GM21723 (cell line): ENCODE data around the gene IKBIP.
"Not testable (repeated sequence)": the region's sequence is repeated elsewhere in the genome, so short reads cannot be mapped to it uniquely, and the experiment has no call there.

ENCODE experiments used
- ATAC-seq: cut with Tn5 transposase; IDR thresholded peaks from one replicate; pipeline ENCODE4 v1.9.1; 2021; ENCODE audit warnings: mild to moderate bottlenecking, moderate library complexity; ENCODE audit not compliant: unreplicated experiment

Gene IKBIP

GRCh38 chr12:98644712-98645571 lies at the start of gene IKBIP, which contains the start of gene APAF1:
IKBIP (minus strand) TSS chr12:98644788; CDS start chr12:98644701, 87 bp downstream.
APAF1 (plus strand) TSS chr12:98645290; CDS start chr12:98648360, 3,070 bp downstream.
- peak; percentile 89 for ATAC-seq

GRCh38 chr12:98691351-98691750 lies 46.8 kb upstream of the IKBIP start:
- no peak for ATAC-seq

GRCh38 chr12:98686603-98687002 lies 42.0 kb upstream of the IKBIP start:
- ATAC-seq = no peak

GRCh38 chr12:98684199-98684598 lies 39.6 kb upstream of the IKBIP start:
- ATAC-seq = no peak

- ATAC-seq = no peak
Measured at GRCh38 chr12:98679611-98680005, 35.0 kb upstream of the IKBIP start.

- no peak for ATAC-seq
Measured at GRCh38 chr12:98678946-98679610, 34.5 kb upstream of the IKBIP start.

GRCh38 chr12:98678236-98678945 lies 33.8 kb upstream of the IKBIP start:
- no peak for ATAC-seq

- no peak for ATAC-seq
Measured at GRCh38 chr12:98674841-98675240, 30.3 kb upstream of the IKBIP start.

- no peak for ATAC-seq
Measured at GRCh38 chr12:98671459-98671858, 26.9 kb upstream of the IKBIP start.

- no peak for ATAC-seq
Measured at GRCh38 chr12:98669751-98670150, 25.2 kb upstream of the IKBIP start.

- no peak for ATAC-seq
Measured at GRCh38 chr12:98660521-98660920, 15.9 kb upstream of the IKBIP start.

- ATAC-seq = no peak
Measured at GRCh38 chr12:98656289-98657101, 11.9 kb upstream of the IKBIP start.

GRCh38 chr12:98653866-98654493 lies 9.4 kb upstream of the IKBIP start:
- ATAC-seq = no peak

- ATAC-seq = no peak
Measured at GRCh38 chr12:98651328-98651727, 6.7 kb upstream of the IKBIP start.

- ATAC-seq = no peak
Measured at GRCh38 chr12:98646294-98647090, 1.9 kb upstream of the IKBIP start.

GRCh38 chr12:98645572-98646067 lies 1.0 kb upstream of the IKBIP start:
- peak; percentile 2 for ATAC-seq

- peak; percentile 24 for ATAC-seq
Measured at GRCh38 chr12:98644433-98644711, 216 bp downstream of the IKBIP start.

- ATAC-seq = not testable (repeated sequence)
Measured at GRCh38 chr12:98642801-98643200, 1.8 kb downstream of the IKBIP start.

GRCh38 chr12:98639491-98639890 lies 5.1 kb downstream of the IKBIP start:
- ATAC-seq = no peak
